Measurements from ENCODE around the gene GRIN2A.

DNA sequence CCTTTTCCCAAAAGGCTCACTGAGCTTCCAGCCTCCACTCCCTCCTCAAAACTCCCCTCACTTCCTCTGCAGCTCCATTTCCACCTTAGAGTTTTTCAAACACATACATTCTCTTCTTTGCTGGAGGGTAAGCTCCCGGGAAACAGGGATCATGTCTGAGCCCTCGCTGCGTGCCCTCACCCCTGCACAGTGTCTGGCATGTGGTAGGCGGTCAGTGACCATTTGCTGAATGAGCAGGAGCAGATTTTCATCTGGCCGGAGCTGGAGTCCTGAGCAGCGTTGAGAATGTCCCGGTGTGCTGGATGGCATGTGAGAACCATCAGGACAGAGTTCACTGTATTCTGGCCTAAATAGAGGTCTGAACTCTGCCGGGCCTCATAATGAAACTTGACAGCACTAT lies 274.5 kb downstream of the GRIN2A start:
- no peak for TF ChIP-seq ZNF274 (IDR thresholded peaks at IDR 0.05; ENCODE audit: low read depth, low read length)
- TF ChIP-seq YY1 (IDR thresholded peaks at IDR 0.05; ENCODE audit: insufficient read depth, insufficient read length): no peak
- TF ChIP-seq SUZ12 (IDR thresholded peaks at IDR 0.05; ENCODE audit: extremely low read depth, insufficient read depth, insufficient read length): no peak

Measured in NT2/D1 (cell line).